CD4-positive, alpha-beta T cell treated with Interleukin-21 for 1 hour (primary cell): Measurements from ENCODE around the gene KLHL29.

Experiments
- DNase-seq: peaks from one replicate; pipeline ENCODE4 v3.0.0-alpha.2; 2020

KLHL29 gene

GRCh38 chr2:23757686-23758433, 372.9 kb downstream of the KLHL29 start:
- DNase-seq, result no peak
